Activated naive CD4-positive, alpha-beta T cell treated with anti-CD3 and anti-CD28 coated beads, Interleukin-2, amount 10 ng/mL, durations not matched to agents 7 days and 5 days (primary cell): ENCODE data around the gene CMTM3.
"Not testable (repeated sequence)": the region's sequence is repeated elsewhere in the genome, so short reads cannot be mapped to it uniquely, and the experiment has no call there.

ENCODE experiments used
- CTCF ChIA-PET: fragments of 350-600 bp; sonication (Branson Sonifier 250); formaldehyde crosslinking; loops from one replicate; lab custom pipeline; 2021; ENCODE audit warnings: antibody characterized with exemption; lab: Charles Lee
- DNase-seq: peaks from one replicate; pipeline ENCODE4 v3.0.0-alpha.2; 2020
- H3K27ac Mint-ChIP-seq: one replicate; pipeline ENCODE4 v1.8.0; 2021; ENCODE audit warnings: mild to moderate bottlenecking, moderate library complexity, mixed read lengths
- H3K27me3 Mint-ChIP-seq: one replicate; pipeline ENCODE4 v1.8.0; 2021; ENCODE audit warnings: mild to moderate bottlenecking, mixed read lengths
- H3K36me3 Mint-ChIP-seq: one replicate; pipeline ENCODE4 v1.8.0; 2021; ENCODE audit warnings: mixed read lengths
- H3K4me1 Mint-ChIP-seq: one replicate; pipeline ENCODE4 v1.8.0; 2021; ENCODE audit warnings: mixed read lengths
- H3K4me3 Mint-ChIP-seq: one replicate; pipeline ENCODE4 v1.8.0; 2021; ENCODE audit warnings: mild to moderate bottlenecking, moderate library complexity, mixed read lengths
- H3K9me3 Mint-ChIP-seq: one replicate; pipeline ENCODE4 v1.8.0; 2021; ENCODE audit warnings: mixed read lengths

The CMTM3 gene

GRCh38 chr16:66592241-66592640 is 12.3 kb upstream of the CMTM3 start:
- no peaks in the 10 kb centered on the region for H3K9me3 Mint-ChIP-seq
- H3K36me3 Mint-ChIP-seq: no peaks in the 10 kb centered on the region
- H3K4me1 Mint-ChIP-seq: peaks cover 62% of the 10 kb centered on the region
- CTCF ChIA-PET: interaction anchor here (0.9 to 1.4 kb wide), 2 partner anchors 16 to 187 kb away, joined by 3 to 5 read pairs; no protein-coding TSS in a partner anchor
- H3K27ac Mint-ChIP-seq: no peak overlapping the region
- H3K27me3 Mint-ChIP-seq: peaks cover 9% of the 10 kb centered on the region
- DNase-seq: no peak
- H3K4me3 Mint-ChIP-seq: no peak overlapping the region

GRCh38 chr16:66592814-66593213 is 11.7 kb upstream of the CMTM3 start:
- CTCF ChIA-PET: interaction anchor here (0.9 to 1.5 kb wide), 3 partner anchors 11 to 188 kb away, joined by 3 to 5 read pairs (median 3); no protein-coding TSS in a partner anchor
- H3K9me3 Mint-ChIP-seq: no peaks in the 10 kb centered on the region
- H3K27ac Mint-ChIP-seq: no peak overlapping the region
- no peak for DNase-seq
- peaks cover 5% of the 10 kb centered on the region for H3K27me3 Mint-ChIP-seq
- H3K4me1 Mint-ChIP-seq: peaks cover 63% of the 10 kb centered on the region
- no peak overlapping the region for H3K4me3 Mint-ChIP-seq
- H3K36me3 Mint-ChIP-seq: no peaks in the 10 kb centered on the region

GRCh38 chr16:66594739-66595138 is 9.8 kb upstream of the CMTM3 start:
- H3K9me3 Mint-ChIP-seq: no peaks in the 10 kb centered on the region
- no peak for DNase-seq
- peaks cover 4% of the 10 kb centered on the region for H3K27me3 Mint-ChIP-seq
- peaks cover 62% of the 10 kb centered on the region for H3K4me1 Mint-ChIP-seq
- no peak overlapping the region for H3K4me3 Mint-ChIP-seq
- no peak overlapping the region for H3K27ac Mint-ChIP-seq
- CTCF ChIA-PET: interaction anchor here (1.3 to 1.5 kb wide), 2 partner anchors 14 kb away, joined by 4 read pairs; no protein-coding TSS in a partner anchor
- H3K36me3 Mint-ChIP-seq: no peaks in the 10 kb centered on the region

- DNase-seq, H3K36me3 Mint-ChIP-seq, H3K27me3 Mint-ChIP-seq, H3K9me3 Mint-ChIP-seq: not testable (repeated sequence)
- Mint-ChIP-seq H3K4me3 (peak overlapping the region; percentile 16), H3K27ac (peak overlapping the region; percentile 95), H3K4me1 (peaks cover 60% of the 10 kb centered on the region)
- CTCF ChIA-PET: interaction anchor here (1.5 to 1.9 kb wide), 2 partner anchors 10 to 12 kb away, joined by 5 to 10 read pairs; no protein-coding TSS in a partner anchor
These were observed 7.9 kb upstream of the CMTM3 start for GRCh38 chr16:66596559-66596958.

- H3K4me1 Mint-ChIP-seq: peaks cover 57% of the 10 kb centered on the region
- peaks cover 8% of the 10 kb centered on the region for H3K9me3 Mint-ChIP-seq
- no peaks in the 10 kb centered on the region for H3K27me3 Mint-ChIP-seq
- H3K4me3 Mint-ChIP-seq: peak overlapping the region; percentile 41
- H3K27ac Mint-ChIP-seq: peak overlapping the region; percentile 95
- peaks cover 10% of the 10 kb centered on the region for H3K36me3 Mint-ChIP-seq
- CTCF ChIA-PET: interaction anchor here (1.5 to 5.6 kb wide), 3 partner anchors 7 to 11 kb away, joined by 5 to 29 read pairs (median 10); no protein-coding TSS in a partner anchor
- peak; percentile 43 for DNase-seq
These were observed 7.3 kb upstream of the CMTM3 start for GRCh38 chr16:66596986-66597848.

- no peaks in the 10 kb centered on the region for H3K27me3 Mint-ChIP-seq
- CTCF ChIA-PET: interaction anchor here (1.4 to 5.6 kb wide), 2 partner anchors 8 to 10 kb away, joined by 4 to 29 read pairs; no protein-coding TSS in a partner anchor
These were observed 6.4 kb upstream of the CMTM3 start for GRCh38 chr16:66598111-66598510.

GRCh38 chr16:66599726-66600125 is 4.8 kb upstream of the CMTM3 start:
- Mint-ChIP-seq H3K27me3 (peaks cover 5% of the 10 kb centered on the region), H3K4me1 (peaks cover 65% of the 10 kb centered on the region), H3K9me3 (peaks cover 8% of the 10 kb centered on the region), H3K36me3 (peaks cover 13% of the 10 kb centered on the region), H3K4me3 (no peak overlapping the region), H3K27ac (no peak overlapping the region)
- CTCF ChIA-PET: interaction anchor here (1.2 to 5.6 kb wide), 2 partner anchors 10 to 37 kb away, joined by 4 to 29 read pairs; no protein-coding TSS in a partner anchor
- no peak for DNase-seq

More at GRCh38 chr16:66598111-66598510, 6.4 kb upstream of the CMTM3 start:
- Mint-ChIP-seq H3K36me3 (peaks cover 10% of the 10 kb centered on the region), H3K4me3 (no peak overlapping the region), H3K4me1 (peaks cover 62% of the 10 kb centered on the region), H3K27ac (peak overlapping the region; percentile 95), H3K9me3 (peaks cover 8% of the 10 kb centered on the region)
- peak; percentile 42 for DNase-seq

- Mint-ChIP-seq H3K27me3 (peaks cover 5% of the 10 kb centered on the region), H3K4me3 (no peak overlapping the region), H3K27ac (no peak overlapping the region), H3K9me3 (peaks cover 8% of the 10 kb centered on the region), H3K36me3 (peaks cover 13% of the 10 kb centered on the region), H3K4me1 (peaks cover 60% of the 10 kb centered on the region)
- CTCF ChIA-PET: interaction anchor here (0.8 to 5.6 kb wide), 4 partner anchors 11 to 194 kb away, joined by 3 to 29 read pairs (median 4); no protein-coding TSS in a partner anchor
- DNase-seq: no peak
These were observed 4.0 kb upstream of the CMTM3 start for GRCh38 chr16:66600477-66600876.

GRCh38 chr16:66601471-66601870 is 3.0 kb upstream of the CMTM3 start:
- Mint-ChIP-seq H3K36me3 (peaks cover 18% of the 10 kb centered on the region), H3K27ac (no peak overlapping the region), H3K9me3 (peaks cover 8% of the 10 kb centered on the region), H3K4me3 (no peak overlapping the region), H3K4me1 (peaks cover 65% of the 10 kb centered on the region), H3K27me3 (peaks cover 5% of the 10 kb centered on the region)
- DNase-seq: no peak
- CTCF ChIA-PET: interaction anchor here (1.1 to 5.6 kb wide), 2 partner anchors 12 to 50 kb away, joined by 3 to 29 read pairs; no protein-coding TSS in a partner anchor

- H3K36me3 Mint-ChIP-seq: peaks cover 27% of the 10 kb centered on the region
- CTCF ChIA-PET: interaction anchor here (1.1 to 1.8 kb wide), 6 partner anchors 10 to 197 kb away, joined by 3 to 14 read pairs (median 4); partner anchors contain the start of gene TK2
- peak overlapping the region; percentile 97 for H3K27ac Mint-ChIP-seq
- H3K9me3 Mint-ChIP-seq: peaks cover 8% of the 10 kb centered on the region
- H3K4me3 Mint-ChIP-seq: peak overlapping the region; percentile 85
- peaks cover 5% of the 10 kb centered on the region for H3K27me3 Mint-ChIP-seq
- H3K4me1 Mint-ChIP-seq: peaks cover 64% of the 10 kb centered on the region
- DNase-seq: peak; percentile 92
These were observed 748 bp upstream of the CMTM3 start for GRCh38 chr16:66603537-66604375.

- CTCF ChIA-PET: interaction anchor here (1.1 to 1.8 kb wide), 3 partner anchors 46 to 199 kb away, joined by 3 to 7 read pairs (median 4); partner anchors contain the start of gene DYNC1LI2
- DNase-seq: peak; percentile 56
- Mint-ChIP-seq H3K9me3 (peaks cover 8% of the 10 kb centered on the region), H3K27ac (peak overlapping the region; percentile 77), H3K27me3 (peaks cover 5% of the 10 kb centered on the region), H3K4me3 (peak overlapping the region; percentile 79), H3K36me3 (peaks cover 34% of the 10 kb centered on the region), H3K4me1 (peaks cover 52% of the 10 kb centered on the region)
These were observed 874 bp downstream of the CMTM3 start for GRCh38 chr16:66605177-66605978.

GRCh38 chr16:66605979-66606751 is 1.7 kb downstream of the CMTM3 start:
- H3K27me3 Mint-ChIP-seq: peaks cover 5% of the 10 kb centered on the region
- DNase-seq: no peak
- peak overlapping the region; percentile 79 for H3K4me3 Mint-ChIP-seq
- H3K27ac Mint-ChIP-seq: peak overlapping the region; percentile 77
- peaks cover 44% of the 10 kb centered on the region for H3K4me1 Mint-ChIP-seq
- peaks cover 34% of the 10 kb centered on the region for H3K36me3 Mint-ChIP-seq
- CTCF ChIA-PET: interaction anchor here (0.9 to 4.9 kb wide), 6 partner anchors 9 to 322 kb away, joined by 3 to 47 read pairs (median 6); partner anchors contain the start of gene DYNC1LI2
- peaks cover 2% of the 10 kb centered on the region for H3K9me3 Mint-ChIP-seq
